Nephron progenitor cell (in vitro differentiated cells): ENCODE results near the gene APRT.

Experiments used
- DNase-seq: peaks from one replicate; pipeline ENCODE4 v3.0.0; 2021
- H3K27ac Mint-ChIP-seq: 2 replicates; pipeline ENCODE4 v1.8.0; 2021; ENCODE audit warnings: mild to moderate bottlenecking, moderate library complexity, mixed read lengths
- H3K27me3 Mint-ChIP-seq: 2 replicates; pipeline ENCODE4 v1.8.0; 2021; ENCODE audit warnings: mild to moderate bottlenecking, low read depth, mixed read lengths; ENCODE audit not compliant: poor library complexity
- H3K36me3 Mint-ChIP-seq: 2 replicates; pipeline ENCODE4 v1.8.0; 2021; ENCODE audit warnings: low read depth, mixed read lengths
- H3K4me1 Mint-ChIP-seq: 2 replicates; pipeline ENCODE4 v1.8.0; 2021; ENCODE audit warnings: mixed read lengths
- H3K4me3 Mint-ChIP-seq: 2 replicates; pipeline ENCODE4 v1.8.0; 2021; ENCODE audit warnings: mild to moderate bottlenecking, moderate library complexity, mixed read lengths
- H3K9me3 Mint-ChIP-seq: 2 replicates; pipeline ENCODE4 v1.8.0; 2021; ENCODE audit warnings: mild to moderate bottlenecking, moderate library complexity, mixed read lengths
- CTCF ChIP-seq: fragments of 200-600 bp; sonication (generic); IDR thresholded peaks from 2 replicates; pipeline ENCODE4 v1.5.0; 2021; ENCODE audit warnings: antibody characterized with exemption

Gene APRT

GRCh38 chr16:88760424-88761142 lies 51.1 kb downstream of the APRT start:
- no peak for DNase-seq
- H3K9me3 Mint-ChIP-seq: peaks cover 4% of the 10 kb centered on the region
- peaks cover 30% of the 10 kb centered on the region for H3K27me3 Mint-ChIP-seq
- no peak overlapping the region for H3K27ac Mint-ChIP-seq
- no peaks in the 10 kb centered on the region for H3K36me3 Mint-ChIP-seq
- peaks cover 32% of the 10 kb centered on the region for H3K4me1 Mint-ChIP-seq
- no peak overlapping the region for H3K4me3 Mint-ChIP-seq
- no peak for TF ChIP-seq CTCF

- Mint-ChIP-seq H3K27me3 (peaks cover 24% of the 10 kb centered on the region), H3K36me3 (no peaks in the 10 kb centered on the region), H3K4me3 (no peak overlapping the region), H3K4me1 (peaks cover 31% of the 10 kb centered on the region), H3K9me3 (peaks cover 4% of the 10 kb centered on the region), H3K27ac (no peak overlapping the region)
- DNase-seq: peak; percentile 53
- no peak for TF ChIP-seq CTCF
Measured at GRCh38 chr16:88759976-88760350, 51.8 kb downstream of the APRT start.
